Tibial nerve (tissue), 3 donors: ENCODE results near the gene WNK3.

Experiments used
- CTCF ChIP-seq, 5 experiments: fragments of 200-600 bp in 3 of 5; fragments of 450-650 bp in 2 of 5; sonication (generic) in 3 of 5; IDR thresholded peaks; one replicate each; pipeline ENCODE4 v1.5.1; 2016 to 2019; ENCODE audit warnings: antibody characterized with exemption in 5 of 5, mild to moderate bottlenecking in 3 of 5, moderate library complexity in 2 of 5
- POLR2A ChIP-seq, 2 donors: fragments of 450-650 bp; IDR thresholded peaks; one replicate each; pipeline ENCODE4 v1.6.1; 2017; ENCODE audit warnings: antibody characterized with exemption in 2 of 2, mild to moderate bottlenecking in 2 of 2, moderate library complexity in 2 of 2

- no peak for TF ChIP-seq CTCF (IDR thresholded peaks at IDR 0.05)
- no peak for TF ChIP-seq POLR2A (IDR thresholded peaks at IDR 0.05)
Observed at GRCh38 chrX:54171527-54172250, 186.2 kb downstream of the WNK3 start.
